Activated CD8-positive, alpha-beta memory T cell treated with anti-CD3 and anti-CD28 coated beads for 24 hours (primary cell): ENCODE data around the gene N4BP2L1.

Experiments
- DNase-seq: peaks from one replicate; pipeline ENCODE4 v3.0.0-alpha.2; 2020

N4BP2L1 gene

DNA sequence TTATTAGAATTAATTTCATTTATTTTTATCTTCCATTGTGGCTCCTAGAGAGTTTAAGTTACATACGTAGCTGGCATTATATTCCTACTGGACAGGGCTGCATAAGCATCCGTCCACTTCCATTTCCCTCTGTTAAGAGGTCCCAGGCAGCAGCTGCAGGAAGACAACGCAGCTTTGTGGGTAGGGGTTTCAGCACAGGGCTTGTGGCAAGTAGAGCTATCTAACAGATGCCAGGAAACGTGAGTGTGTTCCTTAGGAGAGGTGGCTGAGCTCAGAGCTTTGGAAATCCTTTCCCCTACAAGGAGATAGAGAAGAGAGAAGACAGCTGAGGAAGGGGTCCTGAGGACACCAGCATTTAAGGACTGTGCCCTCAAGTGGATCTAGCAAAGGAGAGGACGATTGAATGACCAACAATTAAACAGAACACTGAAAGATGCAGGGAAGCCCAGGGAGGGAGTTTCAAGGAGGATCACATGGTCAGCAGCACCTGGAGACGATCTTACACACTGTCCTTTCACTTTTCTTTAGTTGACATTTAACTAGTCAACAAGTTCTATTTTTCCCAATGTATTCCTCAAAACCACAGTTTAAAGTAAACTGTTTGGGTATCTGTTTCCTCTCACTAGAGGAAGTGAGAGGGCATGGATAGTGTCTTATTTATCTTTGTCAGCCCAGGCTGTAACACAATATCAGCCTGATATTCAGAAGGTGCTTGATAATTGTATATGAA lies 2.3 kb upstream of the N4BP2L1 start:
- no peak for DNase-seq

DNA sequence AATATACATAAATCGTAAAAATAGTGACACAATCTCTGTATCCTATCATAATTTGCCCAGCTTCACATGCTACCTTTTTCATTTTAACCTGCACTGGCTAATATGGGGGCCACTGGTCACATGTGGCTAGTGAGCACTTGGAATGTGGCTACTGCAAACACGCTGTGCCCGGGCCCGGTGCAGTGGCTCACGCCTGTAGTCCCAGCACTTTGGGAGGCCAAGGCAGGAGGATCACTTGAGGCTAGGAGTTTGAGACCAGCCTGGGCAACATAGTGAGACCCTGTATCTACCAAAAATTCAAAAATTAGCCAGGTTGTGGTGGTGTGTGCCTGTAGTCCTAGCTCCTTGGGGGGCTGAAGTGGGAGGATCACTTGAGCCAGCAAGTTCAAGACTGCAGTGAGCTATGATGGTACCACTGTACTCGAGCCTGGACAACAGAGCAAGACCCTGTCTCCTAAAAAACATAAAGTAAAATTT lies 1.5 kb upstream of the N4BP2L1 start:
- no peak for DNase-seq

DNA sequence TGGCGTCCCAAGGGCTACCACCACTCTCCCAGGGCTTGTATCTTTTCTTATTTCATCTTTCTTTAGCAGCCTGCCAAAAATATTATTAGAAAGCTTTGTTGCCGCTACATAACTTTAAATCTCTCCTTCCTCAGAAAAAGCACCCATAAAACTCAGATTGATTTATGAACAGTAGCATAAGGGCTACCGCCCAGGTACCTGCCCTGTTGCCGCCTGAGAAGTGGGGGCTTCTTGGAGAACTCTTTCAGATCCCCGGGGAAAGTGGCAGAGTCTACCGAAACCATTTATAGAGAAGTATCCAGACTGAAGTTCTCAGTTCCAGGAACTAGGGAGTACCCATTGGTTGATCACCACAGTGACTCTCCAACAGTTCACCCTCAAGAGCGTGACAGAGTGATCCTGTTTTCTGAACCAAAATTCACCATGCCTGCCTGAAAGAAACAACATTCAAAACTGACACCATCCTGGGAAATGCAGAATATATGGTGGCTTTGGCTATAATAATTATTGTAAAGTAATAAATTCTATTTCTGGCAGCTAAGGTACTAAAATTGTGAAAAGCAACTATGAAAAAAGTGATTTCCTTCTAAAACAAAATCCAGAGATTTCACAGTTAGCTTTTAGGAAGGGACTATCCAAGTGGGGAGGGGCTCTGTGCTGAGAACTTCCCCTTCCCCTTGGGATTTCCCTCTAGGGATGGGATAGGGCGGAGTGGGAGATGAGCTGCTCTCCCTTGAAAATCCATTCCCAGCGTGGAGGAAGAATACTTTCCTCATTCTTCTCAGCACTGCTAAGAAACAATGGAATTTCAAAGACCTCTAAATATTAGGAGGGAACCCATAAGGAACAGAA lies 877 bp upstream of the N4BP2L1 start:
- DNase-seq = no peak

DNA sequence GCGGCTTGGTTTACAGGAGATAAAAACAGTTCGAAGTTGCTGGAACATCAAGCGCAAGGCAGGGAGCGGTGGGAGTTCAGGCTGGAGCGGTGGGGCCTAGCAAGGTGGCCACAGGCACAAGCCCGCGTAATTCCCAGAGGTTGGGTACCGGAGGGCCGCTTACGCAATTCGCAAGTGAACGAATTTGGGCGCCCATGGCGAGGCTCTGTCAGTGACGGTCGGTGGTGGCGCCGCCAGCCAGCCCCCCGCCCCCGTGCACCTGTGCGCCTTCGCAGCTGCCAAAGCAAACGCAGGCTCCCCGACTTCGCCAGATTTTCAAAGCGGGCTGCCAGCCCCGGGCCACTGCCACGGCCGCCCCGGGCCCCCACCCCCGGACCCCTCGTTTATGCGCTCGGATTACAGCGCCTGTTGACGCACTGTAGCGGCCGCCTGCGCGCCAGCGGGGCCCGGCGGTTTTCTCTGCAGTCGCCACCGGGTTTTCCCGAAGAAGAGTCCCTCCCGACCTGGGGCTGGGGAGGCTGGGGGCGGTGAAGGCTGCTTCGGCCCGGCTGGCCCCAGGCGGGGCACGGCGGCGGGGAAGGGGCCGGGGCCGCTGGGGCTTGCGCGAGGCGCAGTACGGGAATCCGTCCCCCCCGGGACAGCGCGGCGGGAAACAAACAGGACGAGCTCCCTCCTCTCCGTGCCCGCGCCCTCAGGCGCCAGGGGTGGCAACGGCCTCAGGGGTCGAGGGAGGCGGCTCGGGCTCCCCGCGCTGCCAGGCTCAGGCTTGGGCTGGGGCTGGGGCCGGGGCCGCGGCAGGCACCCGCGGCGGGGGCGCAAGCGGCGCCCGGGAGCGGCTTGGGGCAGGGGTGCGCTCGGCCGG lies 709 bp downstream of the N4BP2L1 start:
- peak; percentile 85 for DNase-seq

DNA sequence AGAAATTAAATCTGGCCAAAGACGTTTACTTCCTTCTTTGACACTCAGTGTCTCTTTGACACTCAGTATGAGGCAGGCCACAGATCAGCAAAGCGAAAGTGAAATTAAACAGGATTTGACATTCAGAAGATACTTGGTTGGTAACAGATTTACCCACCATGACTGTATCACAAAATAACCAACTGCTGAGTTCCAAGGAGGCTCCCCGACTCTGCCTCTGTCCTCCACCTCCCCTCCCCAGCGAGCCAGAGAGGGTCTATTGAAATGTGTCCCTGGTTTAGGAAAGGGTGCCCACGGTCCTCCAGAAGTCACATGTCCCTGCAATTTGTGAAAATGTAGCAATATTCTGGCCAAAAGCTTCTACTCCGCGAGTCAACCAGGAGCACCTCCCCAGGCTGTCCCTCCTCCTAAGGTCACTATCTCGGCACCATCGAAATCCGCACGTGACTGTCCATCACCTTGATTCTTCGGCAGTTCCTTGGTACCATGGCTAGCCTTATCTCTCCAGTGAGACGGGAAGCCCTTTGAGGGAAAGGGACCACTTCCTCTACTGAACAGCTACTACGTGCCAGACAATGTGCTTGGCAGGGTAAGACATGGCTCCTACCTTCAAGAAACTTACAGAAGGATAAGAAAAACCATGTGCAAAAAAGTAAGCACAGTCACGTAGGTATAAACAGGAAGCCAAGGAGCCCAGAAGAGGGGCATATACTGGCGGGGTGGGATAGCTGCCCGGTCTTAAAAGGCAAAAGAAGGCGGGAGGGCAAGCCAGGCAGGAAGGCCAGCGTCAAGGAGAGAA lies 1.5 kb downstream of the N4BP2L1 start:
- DNase-seq = peak; percentile 78

DNA sequence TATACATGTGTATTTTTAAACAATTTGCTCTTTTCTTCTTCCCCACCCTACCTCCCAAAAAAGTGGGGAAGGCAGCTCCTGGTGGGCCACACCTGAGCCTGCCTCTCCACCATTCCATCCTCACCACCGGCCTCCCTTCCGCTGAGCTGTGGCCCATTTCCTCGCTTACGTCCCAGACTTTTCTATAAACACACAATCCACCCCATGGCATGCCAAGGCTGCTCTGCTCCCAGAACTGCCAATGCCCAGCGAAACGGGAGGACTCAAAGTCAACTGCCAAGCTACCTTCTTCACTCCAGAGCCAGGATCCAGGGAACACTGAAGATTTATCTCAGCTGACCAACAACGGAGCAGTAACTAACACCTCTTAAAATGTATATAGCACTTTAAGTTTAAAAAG lies 2.8 kb downstream of the N4BP2L1 start:
- DNase-seq = no peak

DNA sequence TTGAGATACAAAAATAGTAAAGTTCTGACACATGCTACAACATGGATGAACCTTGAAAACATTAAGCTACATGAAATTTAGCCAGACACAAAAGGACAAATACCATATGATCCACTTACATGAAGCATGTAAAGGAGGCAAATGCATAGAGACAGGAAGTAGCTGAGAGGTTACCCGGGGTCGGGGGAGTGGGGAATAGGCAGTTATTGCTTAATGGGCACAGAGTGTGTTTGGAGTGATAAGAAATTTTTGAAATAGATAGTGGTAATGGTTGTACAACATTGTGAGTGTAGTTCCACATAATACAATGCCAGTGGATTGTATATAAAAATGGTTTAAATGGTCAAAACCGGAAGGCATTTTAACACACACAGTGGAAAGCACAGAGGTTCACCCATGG lies 4.3 kb downstream of the N4BP2L1 start:
- no peak for DNase-seq

DNA sequence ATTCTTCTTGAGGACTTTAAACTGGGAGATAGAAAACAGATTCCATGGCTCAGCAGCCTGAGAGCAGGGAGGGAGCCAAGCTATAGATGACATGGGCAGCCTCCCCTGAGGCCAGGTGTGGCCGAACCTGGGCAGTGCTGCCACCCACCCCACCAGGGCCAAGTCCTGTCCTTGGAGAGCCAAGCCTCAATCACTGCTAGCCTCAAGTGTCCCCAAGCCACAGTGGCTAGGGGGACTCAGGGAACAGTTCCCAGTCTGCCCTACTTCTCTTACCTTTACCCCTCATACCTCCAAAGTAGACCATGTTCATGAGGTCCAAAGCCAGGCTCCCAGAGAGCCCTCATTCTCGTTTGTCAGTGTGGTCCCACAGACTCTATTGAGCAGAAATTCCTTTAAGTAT lies 8.1 kb downstream of the N4BP2L1 start:
- DNase-seq = no peak

DNA sequence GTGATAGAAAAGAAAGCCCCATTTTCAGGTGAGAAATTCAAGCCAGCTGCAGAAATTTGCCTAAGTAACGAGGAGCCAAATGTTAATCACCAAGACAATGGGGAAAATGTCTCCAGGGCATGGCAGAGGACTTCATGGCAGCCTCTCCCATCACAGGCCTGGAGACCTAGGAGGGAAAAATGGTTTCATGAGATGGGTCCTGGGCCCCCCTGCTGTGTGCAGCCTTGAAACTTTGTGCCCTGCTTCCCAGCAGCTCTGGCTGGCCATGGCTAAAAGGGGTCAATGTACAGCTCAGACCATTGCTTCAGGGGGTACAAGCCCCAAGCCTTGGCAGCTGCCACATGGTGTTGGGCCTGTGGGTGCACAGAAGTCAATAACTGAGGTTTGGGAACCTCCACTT lies 9.9 kb downstream of the N4BP2L1 start:
- no peak for DNase-seq

DNA sequence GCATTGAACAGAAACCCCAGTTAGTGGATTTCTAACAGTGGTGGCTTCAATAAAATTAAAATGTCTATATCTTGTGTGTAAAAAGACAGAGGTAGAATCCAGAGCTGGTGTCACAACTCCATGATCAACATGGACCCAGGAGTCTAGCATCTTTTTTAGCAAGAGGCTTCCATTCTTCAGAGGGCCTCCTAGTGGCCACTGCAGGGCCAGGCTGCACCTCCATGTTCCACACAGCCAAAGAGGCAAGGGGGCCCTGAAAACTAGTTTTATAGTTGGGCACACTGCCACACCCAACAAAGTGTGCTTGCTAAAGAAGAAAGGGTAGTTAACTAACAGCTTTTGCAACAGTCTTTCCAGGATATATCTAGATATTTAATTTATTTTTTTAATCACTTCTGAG lies 12.9 kb downstream of the N4BP2L1 start:
- no peak for DNase-seq

DNA sequence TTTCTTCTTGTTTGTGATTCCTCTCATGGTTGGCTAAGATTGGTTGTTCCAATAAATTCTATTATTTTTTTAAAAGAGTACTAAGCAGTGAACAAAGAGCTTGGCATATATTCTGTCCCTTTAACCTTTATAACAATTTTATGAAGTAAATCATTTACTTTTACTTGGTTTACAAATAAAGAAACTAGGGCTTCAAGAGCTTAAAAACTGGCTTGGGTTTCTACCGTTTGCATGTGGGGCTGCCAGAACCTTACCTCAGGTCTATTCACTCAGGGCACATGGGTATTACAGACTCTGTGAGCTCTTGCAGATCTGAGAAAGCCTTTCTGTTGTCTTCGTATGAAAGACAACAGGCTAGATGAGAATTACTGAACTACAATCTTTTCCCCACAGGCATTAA lies 13.3 kb downstream of the N4BP2L1 start:
- no peak for DNase-seq

DNA sequence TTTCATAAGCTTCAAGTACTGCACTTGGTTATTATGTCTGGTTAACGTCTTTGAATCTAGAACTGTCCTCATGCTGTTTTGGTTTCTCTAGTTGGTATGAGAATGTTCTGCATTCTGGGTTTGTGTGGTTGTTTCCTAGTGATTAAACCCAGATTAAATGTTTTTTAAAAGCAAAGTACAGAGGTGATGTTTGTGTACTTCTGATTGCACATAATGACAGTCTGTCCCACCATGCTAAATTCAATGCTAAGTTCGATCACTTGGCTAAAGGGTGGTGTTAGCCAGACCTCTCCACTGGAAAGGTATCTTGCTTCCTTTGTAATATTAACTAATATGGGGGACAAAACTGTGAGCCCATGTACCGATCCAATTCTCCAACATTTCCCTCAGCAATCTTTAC lies 14.6 kb downstream of the N4BP2L1 start:
- DNase-seq = no peak

DNA sequence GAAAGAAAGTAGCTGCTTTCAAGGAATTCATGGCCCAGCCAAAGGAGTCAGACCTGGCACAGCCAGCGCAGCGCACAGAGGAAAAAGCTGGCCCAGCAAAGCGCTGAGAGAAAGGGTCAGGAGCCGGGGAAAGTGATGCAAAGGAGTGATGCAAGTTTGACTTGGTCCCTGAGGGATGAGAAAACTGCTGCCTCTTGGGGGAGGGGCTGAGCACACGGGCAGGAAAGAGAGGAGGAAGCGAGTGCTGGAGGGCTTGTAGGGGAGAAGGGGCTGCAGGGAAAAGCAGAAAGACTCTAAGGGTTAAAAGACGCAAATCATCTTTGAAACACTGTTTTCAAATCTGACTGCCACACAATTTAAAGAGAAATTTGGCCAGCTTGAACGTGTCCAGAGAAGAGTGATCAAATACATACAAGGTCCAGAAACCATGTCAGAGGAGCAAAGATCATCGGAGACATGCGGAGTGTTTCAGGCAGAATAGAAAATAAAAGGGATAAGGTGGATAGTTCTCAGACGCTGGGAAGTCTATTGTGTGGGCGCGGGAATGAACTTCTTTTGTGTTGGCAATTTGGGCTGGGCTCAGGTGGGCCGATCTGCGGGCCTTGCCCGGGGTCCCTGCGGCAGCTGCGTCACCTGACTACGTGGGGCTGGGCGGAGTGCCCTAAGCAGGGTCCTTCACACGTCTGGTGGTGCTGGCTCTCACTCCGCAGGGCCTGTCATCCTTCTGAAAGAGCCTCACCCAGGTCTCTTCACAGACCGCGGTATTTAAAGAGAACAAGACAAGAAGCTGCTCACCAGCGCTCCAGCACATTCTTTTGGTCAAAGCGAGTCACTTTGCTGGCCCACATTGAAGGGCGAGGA lies 18.1 kb downstream of the N4BP2L1 start:
- DNase-seq = no peak

DNA sequence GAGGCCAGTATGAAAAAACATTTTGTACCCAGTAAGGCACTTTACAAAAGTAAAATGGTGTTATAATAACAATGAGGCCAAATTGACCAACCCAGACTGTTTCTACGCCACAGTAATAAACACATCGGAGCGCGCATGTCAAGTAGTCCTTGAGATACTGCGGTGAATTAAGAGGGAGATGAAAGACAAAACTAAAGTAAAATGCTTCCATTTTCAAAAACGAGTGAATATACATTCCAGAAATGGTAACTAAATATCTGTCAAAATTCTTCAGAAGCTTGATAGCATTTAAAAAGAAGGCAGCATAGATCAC lies 19.0 kb downstream of the N4BP2L1 start:
- no peak for DNase-seq

DNA sequence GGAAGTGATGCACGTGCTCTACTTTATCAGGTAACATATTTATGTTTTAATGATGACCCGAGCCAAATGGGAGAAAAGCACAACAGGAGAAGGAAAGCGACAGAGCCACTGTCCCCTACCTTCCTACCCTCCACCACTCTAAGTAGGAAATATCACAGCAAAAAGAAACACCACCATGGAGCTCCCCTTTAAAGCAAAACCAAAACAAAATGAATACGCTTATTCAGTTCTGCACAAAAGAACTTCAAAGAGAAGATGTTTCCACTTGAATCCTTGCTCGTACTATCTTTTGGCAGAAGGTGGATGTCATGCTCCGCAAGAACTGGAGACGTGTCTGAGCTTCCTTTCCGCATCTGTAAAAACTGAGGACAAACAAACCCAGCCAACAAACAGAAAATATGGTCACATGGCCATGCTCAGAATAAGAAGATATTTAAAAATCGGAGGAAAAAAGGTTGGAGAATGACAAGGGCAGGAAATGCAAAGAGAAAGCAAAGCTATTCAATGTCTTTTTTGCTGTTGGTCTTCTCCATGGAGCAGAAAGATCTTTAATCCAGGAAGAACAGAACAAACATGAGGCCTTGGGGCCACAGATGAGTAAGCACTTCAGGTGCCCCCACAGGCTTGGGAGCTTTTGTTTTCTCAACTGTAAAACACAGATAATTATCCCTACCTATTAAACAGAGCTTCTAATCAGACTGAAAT lies 19.5 kb downstream of the N4BP2L1 start:
- DNase-seq = no peak

DNA sequence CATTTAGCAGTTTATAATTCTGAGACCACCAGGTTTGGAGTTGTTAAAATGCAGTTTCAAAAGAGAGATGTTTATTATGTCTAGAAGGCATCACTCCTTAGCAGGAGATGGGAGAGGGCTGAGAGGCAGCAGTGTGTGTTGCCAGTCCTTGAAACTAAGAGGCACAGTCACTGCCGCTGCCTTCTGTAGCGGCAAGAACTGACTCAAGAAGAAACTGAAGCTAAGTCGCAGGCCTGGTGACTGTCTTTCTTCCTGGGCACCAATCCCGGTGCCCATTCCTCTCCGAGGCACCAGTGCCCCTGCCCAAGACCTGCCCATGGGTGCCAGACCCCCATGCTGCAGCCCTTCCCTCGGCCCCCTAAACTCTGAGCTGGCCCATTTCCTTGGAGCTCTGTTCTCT lies 20.1 kb downstream of the N4BP2L1 start:
- DNase-seq = no peak

DNA sequence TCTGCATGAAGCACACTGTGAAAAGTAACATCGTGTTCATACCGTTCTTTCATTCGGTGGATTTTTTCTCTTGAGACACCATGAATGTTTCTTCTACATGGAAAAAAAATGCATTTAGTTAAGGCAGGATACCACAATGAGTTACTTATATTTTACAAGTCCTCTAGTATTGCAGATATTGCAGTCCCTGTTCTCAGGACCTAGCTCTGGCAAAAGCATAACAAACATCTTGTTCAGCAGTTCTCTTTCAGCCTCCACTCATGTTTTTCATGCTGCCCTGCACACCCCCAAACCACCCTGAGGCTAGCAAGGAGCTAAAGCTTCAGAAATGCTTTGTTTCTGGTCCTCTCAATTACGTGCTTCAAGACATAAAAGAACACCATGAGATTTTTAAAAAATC lies 24.8 kb downstream of the N4BP2L1 start:
- no peak for DNase-seq

DNA sequence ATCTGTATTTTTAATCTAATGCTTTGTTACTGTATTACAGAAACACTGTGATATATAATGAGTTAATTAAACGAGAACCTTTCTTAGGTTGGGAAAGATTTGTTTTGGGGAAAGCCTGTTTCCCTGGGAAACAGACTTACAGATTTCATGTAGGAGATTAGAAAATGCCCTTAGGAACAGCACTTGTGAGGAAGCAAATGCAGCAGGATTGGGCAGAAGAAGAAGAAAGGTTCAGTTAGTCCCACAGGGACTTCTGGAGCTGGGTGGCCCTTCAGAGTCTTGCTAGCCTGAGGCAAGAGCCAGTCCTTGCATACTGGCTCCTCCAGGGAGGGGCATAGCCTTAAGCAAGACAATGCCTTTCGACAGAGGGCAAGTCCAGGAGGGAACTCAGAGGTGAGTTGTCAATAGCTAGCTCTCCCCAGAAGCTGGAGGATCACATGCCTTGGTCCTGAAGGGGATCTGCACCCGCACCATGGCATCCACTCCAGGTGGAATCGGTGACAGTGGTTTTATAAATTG lies 36.8 kb downstream of the N4BP2L1 start:
- DNase-seq = no peak

DNA sequence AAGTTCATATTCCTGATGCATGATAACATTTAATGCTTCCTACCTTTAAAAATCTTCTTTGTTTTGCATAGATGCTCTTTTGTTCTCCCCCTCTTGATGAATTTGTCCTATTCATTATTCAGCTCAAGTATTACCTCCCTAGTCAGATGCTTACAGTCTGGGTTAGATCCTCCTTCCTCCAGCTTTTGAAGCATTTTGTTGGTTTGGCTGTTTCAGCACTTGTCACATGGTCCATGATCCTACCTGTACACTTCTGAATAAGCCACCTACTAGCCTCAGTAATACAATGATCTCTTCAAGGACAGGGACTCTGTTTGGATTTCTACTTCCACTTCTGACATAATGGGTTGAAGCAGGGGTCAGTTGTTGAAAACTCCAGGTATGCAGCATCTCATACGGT lies 37.4 kb downstream of the N4BP2L1 start:
- DNase-seq = no peak

DNA sequence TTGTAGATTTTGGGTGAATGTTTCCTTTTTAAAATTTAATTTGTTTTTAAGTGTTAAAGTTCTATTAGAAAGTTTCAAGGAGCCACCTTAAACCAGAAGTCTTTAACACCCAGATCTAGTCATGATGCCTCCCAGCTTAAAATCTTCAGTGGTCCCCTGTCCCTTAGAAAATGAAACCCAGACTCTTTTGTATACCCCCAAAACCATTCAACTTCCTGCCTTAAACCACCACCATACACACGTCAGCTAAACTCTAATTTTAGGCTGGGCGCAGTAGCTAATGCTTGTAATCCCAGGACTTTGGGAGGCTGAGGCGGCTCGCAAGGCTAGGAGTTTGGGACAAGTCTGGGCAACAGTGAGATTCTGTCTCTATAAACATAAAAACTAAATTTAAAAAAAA lies 37.9 kb downstream of the N4BP2L1 start:
- no peak for DNase-seq

DNA sequence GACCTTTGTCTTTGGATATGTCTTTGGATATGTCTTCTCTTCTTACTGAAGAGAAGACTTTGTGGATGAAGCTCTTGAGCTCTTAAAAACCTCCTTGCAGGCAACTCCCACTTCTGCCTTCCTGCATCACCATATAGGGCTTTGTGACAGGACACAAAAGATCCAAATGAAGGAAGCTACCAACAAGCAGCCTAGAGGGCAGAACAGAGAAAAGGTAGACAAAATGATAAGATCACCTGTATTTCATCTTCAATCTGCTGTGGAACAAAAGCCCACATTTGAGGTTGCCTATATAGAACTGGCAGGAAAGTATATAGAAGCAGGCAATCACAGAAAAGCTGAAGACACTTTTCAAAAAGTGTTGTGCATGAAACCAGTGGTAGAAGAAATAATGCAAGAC lies 42.5 kb downstream of the N4BP2L1 start:
- no peak for DNase-seq
